ENCODE data around the gene FCER2. TPM values are rescaled to one million over a fixed set of nuclear protein-coding genes. Genes with fewer than 3 reads are reported as not detected.
"Not testable (repeated sequence)": the region's sequence is repeated elsewhere in the genome, so short reads cannot be mapped to it uniquely, and the experiment has no call there.

FCER2 gene, protein sequence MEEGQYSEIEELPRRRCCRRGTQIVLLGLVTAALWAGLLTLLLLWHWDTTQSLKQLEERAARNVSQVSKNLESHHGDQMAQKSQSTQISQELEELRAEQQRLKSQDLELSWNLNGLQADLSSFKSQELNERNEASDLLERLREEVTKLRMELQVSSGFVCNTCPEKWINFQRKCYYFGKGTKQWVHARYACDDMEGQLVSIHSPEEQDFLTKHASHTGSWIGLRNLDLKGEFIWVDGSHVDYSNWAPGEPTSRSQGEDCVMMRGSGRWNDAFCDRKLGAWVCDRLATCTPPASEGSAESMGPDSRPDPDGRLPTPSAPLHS
- 1 to 10 TPM in 1 of 2 experiments, under 1 TPM in 1; 0.96 to 1.6 TPM for total RNA-seq
- not detected for polyA plus RNA-seq

DNA sequence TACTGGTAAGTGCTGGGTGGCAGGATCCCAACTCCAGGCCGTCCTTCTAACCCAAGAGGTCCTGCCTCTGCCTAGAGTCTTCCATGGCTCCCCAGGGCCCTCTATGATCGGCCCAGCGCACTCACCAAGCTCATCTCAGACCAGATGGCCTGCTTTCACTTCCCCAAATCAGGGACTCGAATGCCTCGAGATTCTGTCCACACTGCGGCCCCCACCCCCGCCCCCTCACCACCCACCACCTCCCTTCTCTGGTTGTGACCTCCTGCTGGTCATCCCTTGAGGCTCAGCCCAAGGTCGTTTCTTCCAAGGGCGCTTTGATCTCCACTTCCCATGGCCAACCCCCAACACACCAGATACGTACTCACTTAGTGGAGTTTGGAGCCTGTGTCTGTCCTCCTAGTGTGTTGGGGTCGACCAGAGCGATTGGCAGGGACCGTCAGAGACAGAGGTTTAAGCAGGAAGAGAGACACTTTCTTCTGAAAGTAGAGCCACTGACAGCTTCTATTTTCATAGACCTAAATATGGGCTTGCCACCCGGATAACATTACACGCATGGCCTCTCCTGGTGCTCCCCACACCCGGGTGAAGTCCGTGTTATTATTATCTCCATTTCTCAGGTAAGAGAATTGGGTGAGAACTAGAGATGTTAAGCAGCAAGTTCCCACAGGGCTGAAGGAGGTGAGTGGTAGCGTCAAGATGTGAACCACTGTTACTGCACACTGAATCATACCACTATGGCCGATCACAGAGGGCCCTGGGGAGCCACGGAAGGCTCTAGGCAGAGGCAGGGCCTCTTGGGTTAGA, at the start of gene FCER2:
Gene FCER2 (minus strand): TSS at position 478 of the 804 bp plus-strand sequence. CDS start 2,371 bp downstream, outside the sequence.
- Histone ChIP-seq H3K4me1 (ENCODE audit: insufficient read depth, low read length) (peaks cover 29% of the 10 kb centered on the region), H3K27ac (ENCODE audit: low read depth, low read length) (no peak within 1 kb of the TSS)
- H3K27ac Mint-ChIP-seq: peak within 1 kb of the TSS in 5 of 8 donors; percentile 21 to 79 (median 27)

GRCh38 chr19:7751157-7751783, 49.3 kb upstream of the FCER2 start:
- peak in 2 of 5 donors; percentile 23 to 52 for DNase-seq
- Histone ChIP-seq H3K4me1 (ENCODE audit: insufficient read depth, low read length) (no peaks in the 10 kb centered on the region), H3K27ac (ENCODE audit: low read depth, low read length) (no peak overlapping the region), H3K27me3 (ENCODE audit: insufficient read depth, low read length, poor library complexity, severe bottlenecking) (peaks cover 3% of the 10 kb centered on the region), H3K9me3 (ENCODE audit: low read length) (peaks cover 6% of the 10 kb centered on the region), H3K4me3 (ENCODE audit: low read length) (no peak overlapping the region), H3K36me3 (ENCODE audit: insufficient read depth, low read length) (no peaks in the 10 kb centered on the region)
- POLR2A ChIA-PET: no interaction called here
- Mint-ChIP-seq H3K9me3 (peaks cover 4 to 17% (median 12%) of the 10 kb centered on the region in 5 donors), H3K27ac (peak overlapping the region in 2 of 8 donors; percentile 26 to 28), H3K27me3 (peaks cover 11 to 30% of the 10 kb centered on the region in 2 donors), H3K36me3 (peaks cover 1 to 12% (median 2%) of the 10 kb centered on the region in 3 donors), H3K4me1 (peaks cover 8 to 21% (median 19%) of the 10 kb centered on the region in 3 donors), H3K4me3 (no peak overlapping the region)
- CTCF ChIA-PET: interaction anchor here (1.3 kb wide), 1 partner anchor 70 kb away, joined by 3 read pairs; the partner anchor contains the start of gene TRAPPC5

More for the DNA sequence above, at the start of gene FCER2:
- H3K4me3 Mint-ChIP-seq: no peak within 1 kb of the TSS
- H3K36me3 Mint-ChIP-seq: no peaks in the 10 kb centered on the region
- H3K27me3 Mint-ChIP-seq: peaks cover 13 to 20% of the 10 kb centered on the region in 2 donors
- ChIA-PET CTCF (no interaction called here), POLR2A (interaction anchor here (0.6 kb wide), 1 partner anchor 159 kb away, joined by 3 read pairs; no protein-coding TSS in a partner anchor)
- H3K9me3 Mint-ChIP-seq: no peaks in the 10 kb centered on the region
- H3K9me3 ChIP-seq (ENCODE audit: low read length): no peaks in the 10 kb centered on the region
- H3K4me3 ChIP-seq (ENCODE audit: low read length): no peak within 1 kb of the TSS
- H3K36me3 ChIP-seq (ENCODE audit: insufficient read depth, low read length): no peaks in the 10 kb centered on the region
- H3K4me1 Mint-ChIP-seq: peaks cover 22 to 39% (median 33%) of the 10 kb centered on the region in 3 donors
- no peaks in the 10 kb centered on the region for H3K27me3 ChIP-seq (ENCODE audit: insufficient read depth, low read length, poor library complexity, severe bottlenecking)
- no peak for DNase-seq

DNA sequence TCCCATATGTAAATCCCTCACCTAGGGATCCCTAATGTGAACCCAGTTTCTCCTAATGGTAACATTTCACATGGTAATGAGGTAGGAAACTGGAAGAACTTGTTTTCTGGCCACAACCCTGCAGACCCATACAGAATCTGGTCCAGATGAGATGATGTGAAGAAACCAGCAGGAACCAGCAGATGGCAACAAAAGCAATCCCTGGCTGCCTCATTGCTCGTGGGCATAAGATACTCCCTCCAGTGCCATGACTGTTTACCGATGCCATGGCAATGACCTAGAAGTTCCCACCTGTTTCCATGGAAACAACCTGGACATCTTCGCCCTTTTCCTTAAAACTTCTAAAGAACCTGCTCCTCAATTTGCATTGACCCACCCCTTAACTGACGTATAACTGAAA, 46.8 kb upstream of the FCER2 start:
- Mint-ChIP-seq H3K4me3 (no peak overlapping the region), H3K4me1 (peaks cover 8 to 21% (median 19%) of the 10 kb centered on the region in 3 donors), H3K9me3 (peaks cover 0 to 5% (median 0%) of the 10 kb centered on the region in 5 donors), H3K36me3 (peaks cover 0 to 4% (median 0%) of the 10 kb centered on the region in 3 donors), H3K27ac (no peak overlapping the region), H3K27me3 (peaks cover 11 to 32% of the 10 kb centered on the region in 2 donors)
- H3K27ac ChIP-seq (ENCODE audit: low read depth, low read length): no peak overlapping the region
- ChIA-PET CTCF (no interaction called here), POLR2A (no interaction called here)
- no peaks in the 10 kb centered on the region for H3K4me1 ChIP-seq (ENCODE audit: insufficient read depth, low read length)
- DNase-seq: no peak
- no peak overlapping the region for H3K4me3 ChIP-seq (ENCODE audit: low read length)
- H3K9me3 ChIP-seq (ENCODE audit: low read length): no peaks in the 10 kb centered on the region
- H3K27me3 ChIP-seq (ENCODE audit: insufficient read depth, low read length, poor library complexity, severe bottlenecking): peaks cover 3% of the 10 kb centered on the region
- no peaks in the 10 kb centered on the region for H3K36me3 ChIP-seq (ENCODE audit: insufficient read depth, low read length)

DNA sequence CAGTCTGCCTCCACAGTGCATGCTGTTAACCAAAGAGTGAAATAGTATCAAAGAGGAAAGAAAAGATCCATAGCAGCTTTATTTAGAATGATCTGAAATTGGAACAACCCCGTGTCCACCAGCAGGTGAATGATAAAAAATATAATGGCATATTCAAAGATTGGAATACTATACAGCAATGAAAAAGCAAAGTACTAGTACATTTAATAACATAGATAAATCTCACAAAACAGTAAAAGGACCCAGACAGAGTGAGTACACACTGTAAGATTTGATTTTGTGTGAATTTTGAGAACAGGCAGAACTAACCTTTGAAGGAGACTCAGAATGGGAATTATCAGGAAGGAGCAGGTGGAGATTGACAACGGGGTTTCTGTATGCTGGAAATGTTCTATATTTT, 46.2 kb upstream of the FCER2 start:
- Mint-ChIP-seq H3K9me3 (peaks cover 0 to 5% (median 0%) of the 10 kb centered on the region in 5 donors), H3K4me1 (peaks cover 6 to 17% (median 16%) of the 10 kb centered on the region in 3 donors), H3K4me3 (no peak overlapping the region), H3K27ac (no peak overlapping the region), H3K27me3 (peaks cover 15 to 32% of the 10 kb centered on the region in 2 donors), H3K36me3 (peaks cover 0 to 4% (median 0%) of the 10 kb centered on the region in 3 donors)
- Histone ChIP-seq H3K9me3 (ENCODE audit: low read length) (no peaks in the 10 kb centered on the region), H3K27ac (ENCODE audit: low read depth, low read length) (no peak overlapping the region), H3K36me3 (ENCODE audit: insufficient read depth, low read length) (no peaks in the 10 kb centered on the region), H3K27me3 (ENCODE audit: insufficient read depth, low read length, poor library complexity, severe bottlenecking) (peaks cover 3% of the 10 kb centered on the region), H3K4me3 (ENCODE audit: low read length) (no peak overlapping the region), H3K4me1 (ENCODE audit: insufficient read depth, low read length) (no peaks in the 10 kb centered on the region)
- no peak for DNase-seq
- CTCF ChIA-PET: no interaction called here
- POLR2A ChIA-PET: no interaction called here

GRCh38 chr19:7746903-7747884, 45.3 kb upstream of the FCER2 start, which contains the start of gene CD209:
Gene CD209 (minus strand): TSS chr19:7747534. CDS start chr19:7747511, 23 bp downstream.
- H3K27ac ChIP-seq (ENCODE audit: low read depth, low read length): no peak within 1 kb of the TSS
- CTCF ChIA-PET: no interaction called here
- Mint-ChIP-seq H3K4me3 (no peak within 1 kb of the TSS), H3K4me1 (peaks cover 5 to 15% (median 14%) of the 10 kb centered on the region in 3 donors), H3K36me3 (peaks cover 0 to 4% (median 0%) of the 10 kb centered on the region in 3 donors), H3K9me3 (peaks cover 0 to 5% (median 0%) of the 10 kb centered on the region in 5 donors), H3K27me3 (peaks cover 15 to 30% of the 10 kb centered on the region in 2 donors), H3K27ac (peak within 1 kb of the TSS in 1 of 8 donors; percentile 48)
- H3K9me3 ChIP-seq (ENCODE audit: low read length): no peaks in the 10 kb centered on the region
- no peak within 1 kb of the TSS for H3K4me3 ChIP-seq (ENCODE audit: low read length)
- H3K4me1 ChIP-seq (ENCODE audit: insufficient read depth, low read length): no peaks in the 10 kb centered on the region
- POLR2A ChIA-PET: no interaction called here
- H3K36me3 ChIP-seq (ENCODE audit: insufficient read depth, low read length): no peaks in the 10 kb centered on the region
- peaks cover 3% of the 10 kb centered on the region for H3K27me3 ChIP-seq (ENCODE audit: insufficient read depth, low read length, poor library complexity, severe bottlenecking)
- no peak for DNase-seq

DNA sequence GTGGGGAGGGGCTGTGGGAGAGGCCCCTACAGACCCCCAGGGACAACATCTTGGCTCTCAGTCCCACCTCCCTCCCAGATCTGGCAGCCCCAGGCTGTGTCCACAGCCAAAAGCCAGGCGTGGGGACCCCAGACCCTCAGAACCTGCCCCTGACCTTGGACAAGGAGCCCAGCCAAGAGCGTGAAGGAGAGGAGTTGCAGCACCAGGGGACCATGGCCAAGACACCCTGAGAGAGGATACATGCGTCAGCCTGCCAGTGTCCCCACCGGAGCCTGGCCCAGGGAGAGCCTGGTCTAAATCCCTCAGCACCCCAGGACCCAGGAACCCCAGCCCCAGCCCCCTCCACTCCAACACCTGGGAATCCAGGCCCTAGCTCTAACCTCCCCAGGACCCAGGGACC, 44.4 kb upstream of the FCER2 start:
- H3K4me3 ChIP-seq (ENCODE audit: low read length); POLR2A ChIA-PET; H3K4me3 Mint-ChIP-seq; H3K27ac ChIP-seq (ENCODE audit: low read depth, low read length); H3K27me3 ChIP-seq (ENCODE audit: insufficient read depth, low read length, poor library complexity, severe bottlenecking); CTCF ChIA-PET; H3K9me3 Mint-ChIP-seq; H3K36me3 Mint-ChIP-seq; H3K36me3 ChIP-seq (ENCODE audit: insufficient read depth, low read length); H3K9me3 ChIP-seq (ENCODE audit: low read length); H3K27ac Mint-ChIP-seq; DNase-seq; H3K4me1 ChIP-seq (ENCODE audit: insufficient read depth, low read length): not testable (repeated sequence)
- peaks cover 16 to 33% of the 10 kb centered on the region in 2 donors for H3K27me3 Mint-ChIP-seq
- peaks cover 4 to 13% (median 11%) of the 10 kb centered on the region in 3 donors for H3K4me1 Mint-ChIP-seq

Measured in CD8-positive, alpha-beta memory T cell (primary cell).